ENCODE data around the gene RARRES1. TPM values are rescaled to one million over a fixed set of nuclear protein-coding genes. Genes with fewer than 3 reads are reported as not detected.

RARRES1 gene
- total and polyA plus RNA-seq, 5 donors: 25.5 to 149 (median 62.9) TPM

DNA sequence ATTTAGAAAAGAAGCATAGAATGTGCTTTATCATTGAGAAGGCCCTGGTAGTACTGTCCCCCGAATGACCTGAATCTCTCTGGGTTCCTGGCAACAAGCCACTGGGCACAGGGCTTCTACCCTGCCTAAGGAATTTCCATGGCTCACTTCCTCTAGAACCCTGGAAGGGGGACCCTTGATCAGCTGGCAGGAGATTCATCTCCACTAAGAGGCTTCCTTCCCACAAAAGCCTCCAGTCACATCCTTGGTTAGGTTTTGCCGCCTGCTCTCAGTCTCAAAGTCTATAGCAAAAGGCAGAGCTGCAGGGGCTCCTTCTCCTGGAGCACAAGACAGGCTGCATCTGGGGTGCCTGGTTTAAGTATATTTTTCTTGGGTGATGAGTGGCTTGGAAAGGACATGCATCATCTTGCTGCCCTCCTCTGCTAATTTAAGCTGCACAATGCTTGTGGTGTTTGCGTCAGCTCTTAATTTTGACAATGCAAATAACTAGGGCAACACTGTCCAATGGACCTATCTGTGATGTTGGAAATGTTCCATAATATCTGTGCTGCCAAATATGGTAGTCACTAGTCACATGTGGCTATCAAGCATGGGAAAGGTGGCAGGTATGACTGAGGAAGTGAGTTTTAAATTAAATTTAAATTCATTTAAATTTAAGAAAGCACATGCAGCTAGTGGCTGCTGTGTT, 33.4 kb upstream of the RARRES1 start:
- WGBS: 71% methylated on average over 3 of the region's 3 CpGs
- DNase-seq (peak in 1 of 3 donors; percentile 21), ATAC-seq (no peak)

DNA sequence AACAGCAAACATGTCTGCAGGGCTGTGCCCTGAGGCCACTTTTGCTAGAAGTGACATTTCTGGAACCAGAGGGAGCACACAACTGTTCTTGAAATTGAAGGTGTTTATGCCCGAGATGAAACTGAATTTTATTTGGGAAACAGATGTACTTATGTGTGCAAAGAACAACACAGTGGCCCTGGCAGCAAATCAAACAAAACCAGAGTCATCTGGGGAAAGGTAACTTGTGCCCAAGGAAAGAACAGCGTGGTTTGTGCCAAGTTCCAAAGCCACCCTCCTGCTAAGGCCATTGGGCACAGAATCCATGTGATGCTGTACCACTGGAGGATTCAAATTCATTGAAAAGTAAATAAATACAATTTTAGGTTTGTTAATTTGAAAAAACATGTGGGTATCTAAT, 31.2 kb upstream of the RARRES1 start:
- DNase-seq (no peak), ATAC-seq (no peak)
- Histone ChIP-seq H3K27me3 (ENCODE audit: control insufficient read depth, insufficient read depth) (no peaks in the 10 kb centered on the region), H3K4me1 (ENCODE audit: control insufficient read depth, insufficient read depth, low read length) (peaks cover 2% of the 10 kb centered on the region), H3K9me3 (ENCODE audit: control insufficient read depth, low read length) (no peaks in the 10 kb centered on the region), H3K27ac (ENCODE audit: low read length) (no peak overlapping the region), H3K4me3 (ENCODE audit: low read length) (no peak overlapping the region)
- WGBS: 76% methylated on average over 2 of the region's 2 CpGs
- intact Hi-C loops (cut with DNase I): no loop called here

More for the DNA sequence above, 33.4 kb upstream of the RARRES1 start:
- intact Hi-C loops (cut with DNase I): loop anchor here in 1 of 4 donors (5.0 kb wide), 1 partner anchor 33 kb away; the partner anchor contains the start of gene RARRES1
- Histone ChIP-seq H3K4me1 (ENCODE audit: control insufficient read depth, insufficient read depth, low read length) (peaks cover 10% of the 10 kb centered on the region), H3K9me3 (ENCODE audit: control insufficient read depth, low read length) (no peaks in the 10 kb centered on the region), H3K27me3 (ENCODE audit: control insufficient read depth, insufficient read depth) (no peaks in the 10 kb centered on the region), H3K4me3 (ENCODE audit: low read length) (no peak overlapping the region), H3K27ac (ENCODE audit: low read length) (no peak overlapping the region)

DNA sequence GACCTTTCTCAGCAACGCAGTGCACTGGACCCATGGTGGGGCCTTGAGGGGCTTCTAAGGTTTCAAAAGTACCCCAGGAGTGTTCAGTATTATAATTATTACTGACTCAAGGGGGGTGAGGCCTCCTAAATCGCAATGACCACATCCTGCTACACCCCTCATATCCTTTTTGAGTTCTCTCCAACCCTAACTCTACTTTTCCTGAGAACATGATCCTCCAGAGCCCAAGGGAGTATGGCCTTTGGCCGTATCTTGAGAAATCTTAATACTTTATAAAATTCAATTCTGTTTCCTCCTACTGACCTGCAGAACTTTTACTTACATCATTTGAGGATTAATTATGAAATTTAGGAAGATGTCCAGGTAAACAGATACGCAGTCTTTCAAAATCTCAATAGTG, 30.4 kb upstream of the RARRES1 start:
- ATAC-seq: peak; percentile 61 to 77
- DNase-seq: no peak
- Histone ChIP-seq H3K27ac (ENCODE audit: low read length) (no peak overlapping the region), H3K4me3 (ENCODE audit: low read length) (no peak overlapping the region), H3K4me1 (ENCODE audit: control insufficient read depth, insufficient read depth, low read length) (peaks cover 2% of the 10 kb centered on the region), H3K9me3 (ENCODE audit: control insufficient read depth, low read length) (no peaks in the 10 kb centered on the region), H3K27me3 (ENCODE audit: control insufficient read depth, insufficient read depth) (no peaks in the 10 kb centered on the region)
- WGBS: 62% methylated on average over 4 of the region's 4 CpGs
- intact Hi-C loops (cut with DNase I): no loop called here

DNA sequence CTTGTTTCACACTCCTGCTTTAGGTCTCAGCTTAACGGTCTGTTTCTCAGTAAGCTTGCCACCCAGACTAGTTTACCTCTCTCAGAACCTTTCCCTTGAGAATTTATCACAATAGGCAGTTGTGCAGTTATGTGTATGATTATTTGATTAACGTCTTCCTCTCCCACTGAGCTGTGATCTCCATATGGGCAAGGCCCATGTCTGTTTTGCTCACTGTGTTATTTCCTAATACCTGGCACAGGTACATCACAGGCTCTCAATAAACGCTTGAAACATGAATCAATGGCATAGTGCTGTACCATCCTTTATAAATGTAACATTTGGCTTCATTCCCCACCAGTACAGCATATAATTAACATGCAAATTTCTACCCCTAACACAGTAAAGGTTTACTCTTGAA, 29.1 kb upstream of the RARRES1 start:
- WGBS: 83% methylated on average over 3 of the region's 3 CpGs
- H3K4me3 ChIP-seq (ENCODE audit: low read length): no peak overlapping the region
- no peak overlapping the region for H3K27ac ChIP-seq (ENCODE audit: low read length)
- no peaks in the 10 kb centered on the region for H3K9me3 ChIP-seq (ENCODE audit: control insufficient read depth, low read length)
- H3K27me3 ChIP-seq (ENCODE audit: control insufficient read depth, insufficient read depth): no peaks in the 10 kb centered on the region
- intact Hi-C loops (cut with DNase I): no loop called here
- ATAC-seq (no peak), DNase-seq (no peak)
- H3K4me1 ChIP-seq (ENCODE audit: control insufficient read depth, insufficient read depth, low read length): peaks cover 2% of the 10 kb centered on the region

DNA sequence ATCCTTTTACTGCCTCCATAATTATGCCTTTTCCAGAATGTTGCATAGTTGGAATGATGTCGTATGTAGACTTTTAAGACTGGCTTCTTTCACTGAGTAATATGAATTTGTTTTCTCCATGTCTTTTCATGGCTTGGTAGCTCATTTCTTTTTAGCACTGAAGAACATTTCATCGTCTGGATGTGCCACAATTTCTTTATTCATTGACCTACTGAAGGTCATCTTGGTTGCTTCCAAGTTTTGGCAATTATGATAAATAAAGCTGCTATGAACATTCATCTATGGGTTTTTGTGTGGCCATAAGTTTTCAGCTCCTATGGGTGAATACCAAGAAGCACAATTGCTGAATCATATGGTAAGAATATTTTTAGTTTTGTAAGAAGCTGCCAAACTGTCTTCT, 23.2 kb upstream of the RARRES1 start:
- intact Hi-C loops (cut with DNase I): no loop called here
- DNase-seq: no peak

DNA sequence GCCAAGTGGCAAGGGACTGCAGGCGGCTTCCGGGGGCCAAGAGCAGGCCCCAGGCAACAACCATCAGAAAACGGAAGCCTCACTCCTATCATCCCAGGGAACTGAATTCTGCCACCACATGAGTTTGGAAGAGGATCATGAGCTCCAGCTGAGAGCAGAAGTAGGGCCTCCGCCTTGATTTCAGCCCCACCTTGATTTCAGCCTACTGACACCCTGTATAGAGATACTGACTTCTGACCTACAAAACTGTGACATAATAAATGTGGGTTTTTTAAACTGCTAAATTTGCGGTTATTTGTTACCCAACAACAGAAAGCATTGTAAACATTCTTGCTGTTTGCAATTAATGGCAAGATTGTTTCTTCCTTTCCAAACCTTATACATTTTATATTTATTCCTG, 21.6 kb upstream of the RARRES1 start:
- Histone ChIP-seq H3K4me3 (ENCODE audit: low read length) (no peak overlapping the region), H3K9me3 (ENCODE audit: control insufficient read depth, low read length) (no peaks in the 10 kb centered on the region), H3K27ac (ENCODE audit: low read length) (no peak overlapping the region), H3K27me3 (ENCODE audit: control insufficient read depth, insufficient read depth) (no peaks in the 10 kb centered on the region), H3K4me1 (ENCODE audit: control insufficient read depth, insufficient read depth, low read length) (no peaks in the 10 kb centered on the region)
- DNase-seq: no peak
- WGBS: 95% methylated on average over 5 of the region's 5 CpGs
- intact Hi-C loops (cut with DNase I): no loop called here
- ATAC-seq: no peak

More for the DNA sequence above, 23.2 kb upstream of the RARRES1 start:
- Histone ChIP-seq H3K27me3 (ENCODE audit: control insufficient read depth, insufficient read depth) (no peaks in the 10 kb centered on the region), H3K9me3 (ENCODE audit: control insufficient read depth, low read length) (no peaks in the 10 kb centered on the region), H3K27ac (ENCODE audit: low read length) (no peak overlapping the region), H3K4me1 (ENCODE audit: control insufficient read depth, insufficient read depth, low read length) (no peaks in the 10 kb centered on the region), H3K4me3 (ENCODE audit: low read length) (no peak overlapping the region)
- WGBS: 58% methylated on average over 2 of the region's 2 CpGs
- ATAC-seq: no peak

DNA sequence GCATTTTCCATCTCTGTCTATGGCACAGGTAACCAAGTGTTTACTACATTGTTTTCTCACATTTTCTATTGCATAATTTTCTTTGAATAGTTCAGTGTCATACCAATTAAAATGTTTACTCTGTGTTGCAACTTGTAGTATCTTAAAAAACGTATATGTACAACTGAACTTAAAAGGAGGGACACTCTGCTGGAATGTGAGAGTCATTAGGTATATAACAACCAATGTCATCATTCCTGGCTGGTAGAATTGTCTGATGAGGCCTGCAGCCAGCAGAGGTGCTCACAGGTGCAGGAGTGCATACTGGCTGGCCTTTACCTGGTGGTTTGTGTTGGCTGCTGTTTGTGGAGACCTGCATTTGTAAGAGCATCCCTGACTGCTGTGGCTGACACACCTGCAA, 19.1 kb upstream of the RARRES1 start:
- no peak for ATAC-seq
- H3K27me3 ChIP-seq (ENCODE audit: control insufficient read depth, insufficient read depth): no peaks in the 10 kb centered on the region
- no peaks in the 10 kb centered on the region for H3K4me1 ChIP-seq (ENCODE audit: control insufficient read depth, insufficient read depth, low read length)
- 64% methylated on average over 1 of the region's 1 CpG for WGBS
- no peaks in the 10 kb centered on the region for H3K9me3 ChIP-seq (ENCODE audit: control insufficient read depth, low read length)
- DNase-seq: no peak
- no peak overlapping the region for H3K4me3 ChIP-seq (ENCODE audit: low read length)
- H3K27ac ChIP-seq (ENCODE audit: low read length): no peak overlapping the region
- intact Hi-C loops (cut with DNase I): no loop called here

DNA sequence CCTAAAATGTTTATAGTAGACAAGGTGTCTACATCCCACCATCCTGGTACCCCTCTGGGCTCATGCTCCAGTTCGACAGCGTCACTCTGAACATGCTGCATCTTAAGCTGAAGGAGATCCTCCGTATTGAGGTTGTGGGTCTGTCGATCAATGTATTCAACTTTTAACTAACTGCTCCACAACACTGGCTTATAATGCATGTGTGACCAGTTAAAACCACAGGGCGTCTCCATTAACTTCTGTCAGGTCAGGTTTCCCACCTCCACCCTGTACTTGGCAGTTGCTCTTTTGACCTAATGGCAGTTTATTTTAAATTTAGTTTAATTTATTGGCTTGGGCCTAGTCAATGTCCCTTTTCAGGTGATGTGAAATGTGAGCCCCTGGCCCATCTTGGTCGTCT, 17.8 kb upstream of the RARRES1 start:
- Histone ChIP-seq H3K9me3 (ENCODE audit: control insufficient read depth, low read length) (no peaks in the 10 kb centered on the region), H3K27me3 (ENCODE audit: control insufficient read depth, insufficient read depth) (no peaks in the 10 kb centered on the region), H3K4me1 (ENCODE audit: control insufficient read depth, insufficient read depth, low read length) (no peaks in the 10 kb centered on the region), H3K4me3 (ENCODE audit: low read length) (no peak overlapping the region), H3K27ac (ENCODE audit: low read length) (no peak overlapping the region)
- no peak for ATAC-seq
- intact Hi-C loops (cut with DNase I): no loop called here
- WGBS: 95% methylated on average over 6 of the region's 6 CpGs
- DNase-seq: no peak

DNA sequence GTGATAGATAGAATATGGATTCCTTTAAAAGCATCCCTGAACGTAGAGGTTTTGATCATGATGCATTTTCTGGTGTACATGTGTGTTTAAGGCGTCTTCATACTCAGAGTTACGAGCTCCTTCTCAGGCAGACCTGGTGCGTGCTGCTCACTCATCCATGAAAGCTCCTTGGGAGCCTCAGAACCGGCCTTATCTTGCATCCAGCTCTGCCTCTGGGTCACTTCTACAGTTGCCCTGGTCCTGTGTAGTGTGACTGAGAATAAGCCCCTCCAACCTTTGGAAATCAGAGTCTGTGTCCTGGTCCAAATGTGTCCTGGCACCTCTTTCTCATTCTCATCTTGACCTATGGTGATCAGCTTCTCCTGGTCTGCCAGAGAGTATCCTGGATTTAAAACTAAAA, 17.3 kb upstream of the RARRES1 start:
- no peaks in the 10 kb centered on the region for H3K27me3 ChIP-seq (ENCODE audit: control insufficient read depth, insufficient read depth)
- no peaks in the 10 kb centered on the region for H3K9me3 ChIP-seq (ENCODE audit: control insufficient read depth, low read length)
- no peaks in the 10 kb centered on the region for H3K4me1 ChIP-seq (ENCODE audit: control insufficient read depth, insufficient read depth, low read length)
- no peak overlapping the region for H3K4me3 ChIP-seq (ENCODE audit: low read length)
- ATAC-seq (no peak), DNase-seq (no peak)
- H3K27ac ChIP-seq (ENCODE audit: low read length): no peak overlapping the region
- 93% methylated on average over 5 of the region's 5 CpGs for WGBS
- intact Hi-C loops (cut with DNase I): no loop called here

DNA sequence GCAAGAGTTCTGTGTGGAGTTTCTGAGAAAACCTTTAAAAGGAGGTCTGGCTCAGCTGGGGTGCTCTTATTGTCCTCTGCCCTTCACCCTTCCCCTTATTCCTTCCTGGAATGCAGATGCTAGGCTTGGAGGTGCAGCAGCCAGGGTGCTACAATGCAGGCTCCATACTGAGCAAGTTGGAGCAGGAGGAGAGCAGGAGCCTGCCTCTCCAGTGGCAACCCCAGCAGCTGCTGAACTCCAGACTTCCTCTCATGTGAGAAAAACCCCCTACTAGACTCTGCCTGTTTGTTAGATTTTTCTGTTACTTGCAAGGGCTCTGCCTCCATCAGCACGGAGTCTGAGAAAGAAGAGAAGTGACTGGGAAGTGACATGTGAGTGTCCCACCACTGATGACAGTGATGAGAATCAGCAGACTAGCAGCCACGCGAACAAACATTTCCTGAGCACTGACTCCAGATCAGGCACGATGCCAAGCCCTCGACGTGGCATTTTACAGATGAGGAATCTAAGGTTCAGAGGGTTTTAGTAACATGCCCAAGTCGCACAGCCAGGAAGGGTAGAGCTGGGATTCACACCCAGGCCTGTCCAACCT, 16.1 kb upstream of the RARRES1 start:
- Histone ChIP-seq H3K4me3 (ENCODE audit: low read length) (no peak overlapping the region), H3K27me3 (ENCODE audit: control insufficient read depth, insufficient read depth) (no peaks in the 10 kb centered on the region), H3K9me3 (ENCODE audit: control insufficient read depth, low read length) (no peaks in the 10 kb centered on the region), H3K27ac (ENCODE audit: low read length) (no peak overlapping the region), H3K4me1 (ENCODE audit: control insufficient read depth, insufficient read depth, low read length) (no peaks in the 10 kb centered on the region)
- intact Hi-C loops (cut with DNase I): no loop called here
- peak; percentile 34 to 83 (median 73) for DNase-seq
- WGBS: 28% methylated on average over 7 of the region's 7 CpGs
- ATAC-seq: peak in 1 of 2 donors; percentile 8

DNA sequence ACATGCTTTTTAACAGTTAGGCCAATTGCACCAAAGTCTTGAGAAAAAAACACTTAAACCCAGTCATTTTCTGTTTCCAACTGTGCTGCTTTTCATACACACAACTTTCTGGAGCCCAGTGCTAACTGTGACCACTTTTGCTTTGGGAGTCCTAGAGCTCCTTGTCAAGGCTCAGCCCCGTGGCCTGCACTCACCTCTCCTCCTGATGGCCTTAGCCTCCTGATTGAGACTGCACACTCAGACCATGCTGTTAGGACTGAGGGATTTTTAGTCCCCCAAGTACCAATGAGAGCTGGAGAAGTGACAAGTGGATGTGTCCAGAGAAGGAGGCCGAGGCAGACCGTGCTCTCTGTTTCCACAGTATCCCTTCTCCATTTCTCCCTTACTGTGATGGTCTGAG, 15.2 kb upstream of the RARRES1 start:
- intact Hi-C loops (cut with DNase I): no loop called here
- no peak for DNase-seq
- Histone ChIP-seq H3K9me3 (ENCODE audit: control insufficient read depth, low read length) (no peaks in the 10 kb centered on the region), H3K27me3 (ENCODE audit: control insufficient read depth, insufficient read depth) (no peaks in the 10 kb centered on the region), H3K27ac (ENCODE audit: low read length) (no peak overlapping the region), H3K4me3 (ENCODE audit: low read length) (no peak overlapping the region), H3K4me1 (ENCODE audit: control insufficient read depth, insufficient read depth, low read length) (no peaks in the 10 kb centered on the region)
- no peak for ATAC-seq
- 91% methylated on average over 3 of the region's 3 CpGs for whole genome bisulfite sequencing

All from right cardiac atrium (tissue), 5 donors.